ENCODE measurements around the gene TGIF2.

DNA sequence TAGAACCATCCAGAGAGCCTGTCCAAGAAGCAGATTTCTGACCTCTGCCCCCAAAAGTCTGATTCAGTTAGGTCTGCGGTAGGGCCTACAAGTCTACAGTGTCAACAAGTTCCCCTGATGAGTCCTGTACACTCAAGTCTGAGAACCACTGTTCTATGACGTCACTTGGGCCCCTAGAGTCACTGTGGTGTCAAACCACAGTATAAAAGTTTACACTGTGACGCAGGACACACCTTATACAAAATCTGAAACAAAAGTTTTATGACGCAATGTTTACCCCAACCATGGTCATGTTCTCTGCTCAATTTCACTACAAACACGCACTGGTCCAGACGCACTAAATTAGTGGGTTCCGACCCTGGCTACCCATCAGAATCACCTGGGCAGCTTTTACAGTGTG, 54.7 kb downstream of the TGIF2 start:
- TF ChIP-seq ZNF843 (tag by site-specific recombination; IDR thresholded peaks at IDR 0.05) = no peak
- TF ChIP-seq, protein P1, sequence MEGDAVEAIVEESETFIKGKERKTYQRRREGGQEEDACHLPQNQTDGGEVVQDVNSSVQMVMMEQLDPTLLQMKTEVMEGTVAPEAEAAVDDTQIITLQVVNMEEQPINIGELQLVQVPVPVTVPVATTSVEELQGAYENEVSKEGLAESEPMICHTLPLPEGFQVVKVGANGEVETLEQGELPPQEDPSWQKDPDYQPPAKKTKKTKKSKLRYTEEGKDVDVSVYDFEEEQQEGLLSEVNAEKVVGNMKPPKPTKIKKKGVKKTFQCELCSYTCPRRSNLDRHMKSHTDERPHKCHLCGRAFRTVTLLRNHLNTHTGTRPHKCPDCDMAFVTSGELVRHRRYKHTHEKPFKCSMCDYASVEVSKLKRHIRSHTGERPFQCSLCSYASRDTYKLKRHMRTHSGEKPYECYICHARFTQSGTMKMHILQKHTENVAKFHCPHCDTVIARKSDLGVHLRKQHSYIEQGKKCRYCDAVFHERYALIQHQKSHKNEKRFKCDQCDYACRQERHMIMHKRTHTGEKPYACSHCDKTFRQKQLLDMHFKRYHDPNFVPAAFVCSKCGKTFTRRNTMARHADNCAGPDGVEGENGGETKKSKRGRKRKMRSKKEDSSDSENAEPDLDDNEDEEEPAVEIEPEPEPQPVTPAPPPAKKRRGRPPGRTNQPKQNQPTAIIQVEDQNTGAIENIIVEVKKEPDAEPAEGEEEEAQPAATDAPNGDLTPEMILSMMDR (tag by site-specific recombination; IDR thresholded peaks at IDR 0.05) = no peak
- no peak for TF ChIP-seq GLI4 (tag by site-specific recombination; IDR thresholded peaks at IDR 0.05)
- TF ChIP-seq ZNF404 (tag by site-specific recombination; IDR thresholded peaks at IDR 0.05) = no peak
- no peak for TF ChIP-seq RBAK (tag by site-specific recombination; IDR thresholded peaks at IDR 0.05)
